GM12865 (cell line): ENCODE data around the gene PRKN.

Experiments
- DNase-seq: peaks from one replicate; pipeline ENCODE4 v3.0.0; 2010; ENCODE audit warnings: low read depth
- H3K4me3 ChIP-seq: 2 replicates; pipeline ENCODE4 v1.5.1; 2011; ENCODE audit warnings: mild to moderate bottlenecking, low read depth, low read length, control low read depth
- TF ChIP-seq, protein P1 (sequence below): IDR thresholded peaks from 2 replicates; pipeline ENCODE4 v1.5.1; 2011; ENCODE audit warnings: low read length, control low read depth, low read depth, inconsistent platforms; ENCODE audit not compliant: insufficient read depth; ENCODE audit errors: missing control alignments

The PRKN gene

DNA sequence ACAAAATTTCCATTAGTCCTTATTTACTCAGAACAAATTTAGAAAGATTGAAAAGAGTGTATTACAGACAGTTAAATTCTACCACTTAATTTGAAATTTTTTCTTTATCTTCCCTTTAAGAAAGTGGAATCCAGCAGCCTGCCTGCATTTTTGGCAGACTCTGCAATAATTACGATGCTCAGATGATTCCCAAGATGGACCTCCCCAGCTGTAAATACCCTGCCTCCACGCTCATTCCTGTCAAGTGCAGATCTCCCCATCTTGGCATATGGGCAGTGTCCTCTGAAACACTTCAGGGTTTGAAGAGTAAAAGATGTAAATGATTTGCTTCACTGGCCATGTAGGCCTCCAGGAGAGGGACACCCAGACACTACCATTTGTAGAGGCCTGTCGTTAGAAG, 471.2 kb downstream of the PRKN start:
- no peak overlapping the region for H3K4me3 ChIP-seq
- TF ChIP-seq, protein P1, sequence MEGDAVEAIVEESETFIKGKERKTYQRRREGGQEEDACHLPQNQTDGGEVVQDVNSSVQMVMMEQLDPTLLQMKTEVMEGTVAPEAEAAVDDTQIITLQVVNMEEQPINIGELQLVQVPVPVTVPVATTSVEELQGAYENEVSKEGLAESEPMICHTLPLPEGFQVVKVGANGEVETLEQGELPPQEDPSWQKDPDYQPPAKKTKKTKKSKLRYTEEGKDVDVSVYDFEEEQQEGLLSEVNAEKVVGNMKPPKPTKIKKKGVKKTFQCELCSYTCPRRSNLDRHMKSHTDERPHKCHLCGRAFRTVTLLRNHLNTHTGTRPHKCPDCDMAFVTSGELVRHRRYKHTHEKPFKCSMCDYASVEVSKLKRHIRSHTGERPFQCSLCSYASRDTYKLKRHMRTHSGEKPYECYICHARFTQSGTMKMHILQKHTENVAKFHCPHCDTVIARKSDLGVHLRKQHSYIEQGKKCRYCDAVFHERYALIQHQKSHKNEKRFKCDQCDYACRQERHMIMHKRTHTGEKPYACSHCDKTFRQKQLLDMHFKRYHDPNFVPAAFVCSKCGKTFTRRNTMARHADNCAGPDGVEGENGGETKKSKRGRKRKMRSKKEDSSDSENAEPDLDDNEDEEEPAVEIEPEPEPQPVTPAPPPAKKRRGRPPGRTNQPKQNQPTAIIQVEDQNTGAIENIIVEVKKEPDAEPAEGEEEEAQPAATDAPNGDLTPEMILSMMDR: no peak
- DNase-seq: no peak

DNA sequence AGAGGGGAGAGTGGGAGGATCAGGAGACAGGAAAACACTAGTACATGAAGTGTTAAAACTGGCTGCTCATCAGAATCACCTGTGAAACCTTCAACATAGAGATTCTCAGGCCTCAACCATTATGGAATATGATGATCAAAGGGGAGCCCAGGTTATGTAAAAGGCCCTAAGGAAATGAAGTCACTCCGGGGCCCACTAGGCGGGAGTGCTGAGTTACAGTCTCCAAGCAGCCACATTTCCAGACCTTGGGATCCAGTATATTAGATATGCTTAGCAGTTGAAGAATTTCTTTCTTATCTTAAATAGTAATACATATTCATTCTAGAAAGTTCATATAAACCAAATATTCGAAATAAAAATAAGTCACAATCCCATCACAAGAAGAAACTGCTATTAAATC, 476.3 kb downstream of the PRKN start:
- no peak overlapping the region for H3K4me3 ChIP-seq
- DNase-seq: no peak
- TF ChIP-seq, protein P1: no peak

DNA sequence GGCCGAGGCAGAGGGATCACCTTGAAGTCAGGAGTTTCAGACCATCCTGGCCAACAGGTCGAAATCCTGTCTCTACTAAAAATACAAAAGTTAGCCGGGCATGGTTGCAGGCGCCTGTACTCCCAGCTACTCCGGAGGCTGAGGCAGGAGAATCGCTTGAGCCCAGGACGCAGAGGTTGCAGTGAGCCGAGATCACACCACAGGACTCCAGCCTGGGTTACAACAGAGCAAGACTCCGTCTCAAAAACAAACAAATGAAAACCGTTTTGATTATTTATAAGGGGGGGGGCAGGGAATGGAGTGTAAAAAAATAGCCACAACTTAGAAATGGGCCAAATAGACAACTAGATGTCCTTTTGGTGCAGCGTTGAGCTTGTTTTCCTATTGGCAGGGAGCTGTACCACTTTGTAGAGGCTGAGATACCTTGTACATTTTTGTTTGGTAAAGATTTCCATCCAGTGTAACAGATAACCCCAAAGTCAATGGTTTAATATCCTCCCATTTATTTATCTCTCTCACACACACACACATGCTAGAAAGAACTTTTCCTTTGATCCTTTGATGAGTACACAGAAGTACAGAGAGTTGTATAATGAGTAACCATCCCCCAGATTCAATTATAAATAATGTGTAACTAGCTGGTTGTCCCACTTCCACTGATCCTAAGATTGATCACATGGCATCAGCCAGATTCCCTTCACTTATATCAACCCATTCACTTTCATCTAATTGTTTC, 477.5 kb downstream of the PRKN start:
- no peak overlapping the region for H3K4me3 ChIP-seq
- TF ChIP-seq, protein P1: no peak
- no peak for DNase-seq

DNA sequence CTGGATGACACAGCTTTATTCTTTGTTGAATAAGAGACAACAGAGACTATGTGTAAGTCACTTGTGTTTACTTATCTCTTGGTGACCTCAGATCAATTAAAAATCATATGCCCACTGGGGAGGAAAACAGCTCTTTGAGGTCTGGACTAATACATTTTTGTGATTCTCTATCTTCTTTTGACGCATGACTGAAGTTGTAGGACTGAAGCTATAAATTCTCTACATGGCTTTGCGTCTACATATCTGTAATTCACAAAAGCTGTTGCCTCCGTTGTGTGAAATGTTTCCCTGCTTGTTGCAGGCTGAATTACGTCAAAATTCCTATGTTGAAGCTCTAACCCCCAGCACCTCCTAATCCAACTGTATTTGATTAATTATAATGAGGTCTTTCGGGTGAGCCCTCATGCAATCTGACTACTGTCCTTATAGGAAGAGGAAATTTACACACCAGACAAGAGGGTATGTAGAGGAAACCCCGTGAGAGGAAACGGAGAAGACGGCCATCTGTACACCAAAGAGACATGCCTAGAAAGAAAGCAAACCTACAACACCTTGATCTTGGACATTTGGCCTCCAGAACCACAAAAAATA, 481.6 kb downstream of the PRKN start:
- TF ChIP-seq, protein P1: no peak
- no peak for DNase-seq
- no peak overlapping the region for H3K4me3 ChIP-seq

DNA sequence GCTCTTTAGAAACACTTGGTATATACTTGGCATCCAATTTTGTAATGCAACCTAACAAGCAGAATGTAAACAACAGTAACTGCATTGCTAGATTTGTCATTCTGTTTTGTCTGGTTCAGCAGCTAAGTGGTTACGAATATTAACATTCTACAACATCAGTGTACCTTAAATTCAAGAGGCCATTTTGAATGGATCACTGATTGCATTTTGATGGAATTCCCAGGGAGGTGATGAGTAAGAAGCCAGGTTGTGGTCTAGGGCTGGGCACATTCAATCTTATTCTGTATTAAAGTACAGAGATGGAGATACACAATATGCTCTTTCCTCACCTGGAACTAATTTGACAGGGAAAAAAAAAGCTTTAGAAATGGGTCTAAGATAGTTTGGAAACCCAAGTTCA, 483.5 kb downstream of the PRKN start:
- H3K4me3 ChIP-seq: no peak overlapping the region
- TF ChIP-seq, protein P1: no peak
- no peak for DNase-seq

DNA sequence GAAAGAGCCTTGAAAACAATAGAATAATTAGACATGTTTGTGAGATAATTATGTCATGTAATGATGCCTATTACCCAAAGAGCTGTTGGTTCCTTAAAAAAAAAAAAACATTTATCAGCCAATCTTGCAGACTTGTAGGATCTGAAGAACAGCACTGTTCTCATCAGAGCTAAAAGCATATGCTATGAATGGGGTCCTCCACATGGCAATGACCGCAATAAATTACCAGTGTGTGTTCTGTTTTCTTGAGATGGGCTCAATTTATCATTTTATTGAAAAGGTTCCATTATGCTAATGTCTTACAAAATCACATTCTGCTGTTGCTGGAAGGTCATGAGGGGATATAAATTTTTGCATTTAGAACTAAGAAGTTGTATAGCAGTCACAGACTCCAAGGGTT, 484.7 kb downstream of the PRKN start:
- no peak overlapping the region for H3K4me3 ChIP-seq
- TF ChIP-seq, protein P1: no peak
- DNase-seq: no peak

DNA sequence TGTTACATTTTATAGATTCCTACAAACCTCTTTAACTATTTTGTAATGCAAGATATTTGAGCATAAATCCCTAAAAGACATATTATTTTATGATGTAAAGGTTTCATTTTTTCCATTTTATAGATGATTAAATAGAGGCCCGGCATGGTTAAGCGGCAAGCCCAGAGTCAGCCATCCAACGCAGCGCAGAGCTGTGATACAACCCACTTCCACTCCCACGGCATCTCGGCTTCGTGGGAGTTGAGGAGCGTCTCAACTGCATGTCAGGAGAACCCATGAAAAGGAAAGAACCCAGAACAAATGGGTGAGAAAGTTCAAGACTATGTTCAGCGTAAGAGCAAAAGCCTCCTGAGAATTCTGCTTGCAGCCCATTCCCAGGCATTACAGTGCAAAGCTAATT, 488.2 kb downstream of the PRKN start:
- H3K4me3 ChIP-seq: no peak overlapping the region
- TF ChIP-seq, protein P1: no peak
- no peak for DNase-seq
